ENCODE data around the gene PIEZO2.

DNA sequence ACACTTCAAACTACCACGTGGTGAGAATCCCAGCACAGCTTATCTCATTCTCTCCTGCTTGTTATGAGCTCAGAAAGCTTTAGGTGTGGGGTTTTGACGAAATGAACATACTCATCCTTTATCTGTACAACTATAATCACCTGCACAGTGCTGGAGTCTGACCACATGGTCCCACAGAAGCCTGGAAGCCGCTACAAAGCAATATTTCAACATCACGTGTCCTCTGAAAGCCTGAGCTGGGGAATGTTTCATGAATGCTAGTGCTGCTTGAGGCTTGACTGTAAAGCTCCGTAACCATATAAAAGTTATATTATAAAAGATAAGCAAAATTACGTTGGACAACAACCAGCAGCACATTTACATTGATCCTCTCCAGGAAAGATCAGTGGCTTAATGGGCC lies 43.9 kb downstream of the PIEZO2 start:
- TF ChIP-seq, protein P1, sequence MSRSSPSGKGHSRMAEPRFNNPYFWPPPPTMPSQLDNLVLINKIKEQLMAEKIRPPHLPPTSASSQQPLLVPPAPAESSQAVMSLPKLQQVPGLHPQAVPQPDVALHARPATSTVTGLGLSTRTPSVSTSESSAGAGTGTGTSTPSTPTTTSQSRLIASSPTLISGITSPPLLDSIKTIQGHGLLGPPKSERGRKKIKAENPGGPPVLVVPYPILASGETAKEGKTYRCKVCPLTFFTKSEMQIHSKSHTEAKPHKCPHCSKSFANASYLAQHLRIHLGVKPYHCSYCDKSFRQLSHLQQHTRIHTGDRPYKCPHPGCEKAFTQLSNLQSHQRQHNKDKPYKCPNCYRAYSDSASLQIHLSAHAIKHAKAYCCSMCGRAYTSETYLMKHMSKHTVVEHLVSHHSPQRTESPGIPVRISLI (tag by site-specific recombination; IDR thresholded peaks at IDR 0.05), result no peak
- no peak for TF ChIP-seq ZNF274 (IDR thresholded peaks at IDR 0.05; ENCODE audit: low read length)
- TF ChIP-seq ZNF274 (tag by site-specific recombination; IDR thresholded peaks at IDR 0.05; ENCODE audit: borderline replicate concordance), result no peak
- no peak for TF ChIP-seq ZNF121 (tag by site-specific recombination; IDR thresholded peaks at IDR 0.05)
- TF ChIP-seq, protein P2, sequence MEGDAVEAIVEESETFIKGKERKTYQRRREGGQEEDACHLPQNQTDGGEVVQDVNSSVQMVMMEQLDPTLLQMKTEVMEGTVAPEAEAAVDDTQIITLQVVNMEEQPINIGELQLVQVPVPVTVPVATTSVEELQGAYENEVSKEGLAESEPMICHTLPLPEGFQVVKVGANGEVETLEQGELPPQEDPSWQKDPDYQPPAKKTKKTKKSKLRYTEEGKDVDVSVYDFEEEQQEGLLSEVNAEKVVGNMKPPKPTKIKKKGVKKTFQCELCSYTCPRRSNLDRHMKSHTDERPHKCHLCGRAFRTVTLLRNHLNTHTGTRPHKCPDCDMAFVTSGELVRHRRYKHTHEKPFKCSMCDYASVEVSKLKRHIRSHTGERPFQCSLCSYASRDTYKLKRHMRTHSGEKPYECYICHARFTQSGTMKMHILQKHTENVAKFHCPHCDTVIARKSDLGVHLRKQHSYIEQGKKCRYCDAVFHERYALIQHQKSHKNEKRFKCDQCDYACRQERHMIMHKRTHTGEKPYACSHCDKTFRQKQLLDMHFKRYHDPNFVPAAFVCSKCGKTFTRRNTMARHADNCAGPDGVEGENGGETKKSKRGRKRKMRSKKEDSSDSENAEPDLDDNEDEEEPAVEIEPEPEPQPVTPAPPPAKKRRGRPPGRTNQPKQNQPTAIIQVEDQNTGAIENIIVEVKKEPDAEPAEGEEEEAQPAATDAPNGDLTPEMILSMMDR (tag by site-specific recombination; IDR thresholded peaks at IDR 0.05), result no peak
- TF ChIP-seq REPIN1 (tag by site-specific recombination; IDR thresholded peaks at IDR 0.05; ENCODE audit: low read depth), result no peak
- TF ChIP-seq GLI2 (tag by site-specific recombination; IDR thresholded peaks at IDR 0.05; ENCODE audit: borderline replicate concordance, low read depth), result no peak
- TF ChIP-seq HIC1 (tag by site-specific recombination; IDR thresholded peaks at IDR 0.05), result no peak
- TF ChIP-seq ZNF580 (tag by site-specific recombination; IDR thresholded peaks at IDR 0.05), result no peak
- TF ChIP-seq, protein P3, sequence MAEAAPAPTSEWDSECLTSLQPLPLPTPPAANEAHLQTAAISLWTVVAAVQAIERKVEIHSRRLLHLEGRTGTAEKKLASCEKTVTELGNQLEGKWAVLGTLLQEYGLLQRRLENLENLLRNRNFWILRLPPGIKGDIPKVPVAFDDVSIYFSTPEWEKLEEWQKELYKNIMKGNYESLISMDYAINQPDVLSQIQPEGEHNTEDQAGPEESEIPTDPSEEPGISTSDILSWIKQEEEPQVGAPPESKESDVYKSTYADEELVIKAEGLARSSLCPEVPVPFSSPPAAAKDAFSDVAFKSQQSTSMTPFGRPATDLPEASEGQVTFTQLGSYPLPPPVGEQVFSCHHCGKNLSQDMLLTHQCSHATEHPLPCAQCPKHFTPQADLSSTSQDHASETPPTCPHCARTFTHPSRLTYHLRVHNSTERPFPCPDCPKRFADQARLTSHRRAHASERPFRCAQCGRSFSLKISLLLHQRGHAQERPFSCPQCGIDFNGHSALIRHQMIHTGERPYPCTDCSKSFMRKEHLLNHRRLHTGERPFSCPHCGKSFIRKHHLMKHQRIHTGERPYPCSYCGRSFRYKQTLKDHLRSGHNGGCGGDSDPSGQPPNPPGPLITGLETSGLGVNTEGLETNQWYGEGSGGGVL (tag by site-specific recombination; IDR thresholded peaks at IDR 0.05), result no peak
- no peak for TF ChIP-seq KLF16 (tag by site-specific recombination; IDR thresholded peaks at IDR 0.05)
- TF ChIP-seq REST (tag by site-specific recombination; IDR thresholded peaks at IDR 0.05), result no peak
- TF ChIP-seq MYNN (tag by site-specific recombination; IDR thresholded peaks at IDR 0.05; ENCODE audit: borderline replicate concordance), result no peak
- no peak for TF ChIP-seq SP3 (tag by site-specific recombination; IDR thresholded peaks at IDR 0.05)
